Measurements from ENCODE around the gene USP2. TPM values are rescaled to one million over a fixed set of nuclear protein-coding genes. Genes with fewer than 3 reads are reported as not detected.

The USP2 gene
- total RNA-seq, 1 donor from 2014 or later, result 6.7 TPM

DNA sequence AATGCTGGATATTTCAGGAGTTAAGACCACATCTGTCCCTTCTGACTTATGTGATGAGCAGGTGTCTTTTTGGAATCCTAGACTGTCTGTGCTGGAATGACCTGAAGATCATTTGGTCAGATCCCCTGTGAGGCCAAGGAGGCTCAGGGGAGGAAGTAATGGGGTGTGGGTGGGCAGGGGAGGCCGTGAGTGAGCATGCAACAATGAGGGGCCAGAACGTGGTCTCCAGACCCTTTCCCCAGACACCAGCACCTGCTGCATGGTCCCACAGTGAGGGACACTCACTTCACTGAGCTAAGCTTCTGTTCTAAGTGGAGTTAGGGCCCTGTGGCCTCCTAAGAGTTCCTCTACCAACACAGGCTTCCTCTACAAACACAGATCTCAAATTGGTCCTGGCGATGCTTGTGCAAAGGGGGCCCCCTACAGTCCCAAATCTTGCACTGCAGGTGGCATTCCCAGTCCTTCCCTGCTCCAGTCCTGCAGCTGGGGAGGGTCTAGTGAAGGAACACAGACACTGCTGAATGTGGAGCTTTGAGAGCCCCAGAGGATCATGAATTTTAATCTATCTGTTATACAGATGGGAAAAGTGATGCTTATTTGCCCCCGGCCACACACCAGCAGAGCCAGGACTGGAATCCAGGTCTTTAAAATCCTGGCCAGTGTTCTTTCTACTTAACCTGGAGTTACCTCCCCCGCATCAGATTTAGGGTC is 7.4 kb downstream of the USP2 start:
- DNase-seq (ENCODE audit: low read depth) (peak; percentile 34), FAIRE-seq (no peak)
- Histone ChIP-seq H3K9me3 (ENCODE audit: insufficient read depth, low read depth, low read length) (no peaks in the 10 kb centered on the region), H3K36me3 (ENCODE audit: insufficient read depth, low read length) (no peaks in the 10 kb centered on the region), H3K79me2 (ENCODE audit: insufficient read depth, low read length) (no peaks in the 10 kb centered on the region), H4K20me1 (ENCODE audit: insufficient read depth, low read length) (no peaks in the 10 kb centered on the region), H3K27me3 (ENCODE audit: insufficient read depth, low read length) (no peaks in the 10 kb centered on the region), H3K4me3 (ENCODE audit: insufficient read depth, low read depth, low read length) (no peak overlapping the region), H2AFZ (ENCODE audit: low read depth, low read length) (no peak overlapping the region), H3K4me2 (ENCODE audit: low read length) (no peak overlapping the region), H3K9ac (ENCODE audit: low read length) (no peak overlapping the region), H3K27ac (ENCODE audit: low read depth, low read length) (no peak overlapping the region), H3K4me1 (ENCODE audit: insufficient read depth, low read length) (peaks cover 18% of the 10 kb centered on the region)
- H3K9me3 Mint-ChIP-seq (ENCODE audit: unreplicated experiment), result peaks cover under 1% of the 10 kb centered on the region
- peaks cover 10% of the 10 kb centered on the region for H3K27me3 Mint-ChIP-seq (ENCODE audit: low read depth, unreplicated experiment)
- no peak overlapping the region for H3K4me3 Mint-ChIP-seq (ENCODE audit: unreplicated experiment)
- H3K36me3 Mint-ChIP-seq (ENCODE audit: low read depth, unreplicated experiment), result no peaks in the 10 kb centered on the region
- no peak overlapping the region for H3K27ac Mint-ChIP-seq (ENCODE audit: unreplicated experiment)
- peaks cover 16% of the 10 kb centered on the region for H3K4me1 Mint-ChIP-seq (ENCODE audit: low read depth, unreplicated experiment)
- no peak for TF ChIP-seq EZH2 (IDR thresholded peaks at IDR 0.05; ENCODE audit: insufficient read depth, low read length)
- TF ChIP-seq, protein P1, sequence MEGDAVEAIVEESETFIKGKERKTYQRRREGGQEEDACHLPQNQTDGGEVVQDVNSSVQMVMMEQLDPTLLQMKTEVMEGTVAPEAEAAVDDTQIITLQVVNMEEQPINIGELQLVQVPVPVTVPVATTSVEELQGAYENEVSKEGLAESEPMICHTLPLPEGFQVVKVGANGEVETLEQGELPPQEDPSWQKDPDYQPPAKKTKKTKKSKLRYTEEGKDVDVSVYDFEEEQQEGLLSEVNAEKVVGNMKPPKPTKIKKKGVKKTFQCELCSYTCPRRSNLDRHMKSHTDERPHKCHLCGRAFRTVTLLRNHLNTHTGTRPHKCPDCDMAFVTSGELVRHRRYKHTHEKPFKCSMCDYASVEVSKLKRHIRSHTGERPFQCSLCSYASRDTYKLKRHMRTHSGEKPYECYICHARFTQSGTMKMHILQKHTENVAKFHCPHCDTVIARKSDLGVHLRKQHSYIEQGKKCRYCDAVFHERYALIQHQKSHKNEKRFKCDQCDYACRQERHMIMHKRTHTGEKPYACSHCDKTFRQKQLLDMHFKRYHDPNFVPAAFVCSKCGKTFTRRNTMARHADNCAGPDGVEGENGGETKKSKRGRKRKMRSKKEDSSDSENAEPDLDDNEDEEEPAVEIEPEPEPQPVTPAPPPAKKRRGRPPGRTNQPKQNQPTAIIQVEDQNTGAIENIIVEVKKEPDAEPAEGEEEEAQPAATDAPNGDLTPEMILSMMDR (IDR thresholded peaks at IDR 0.05; ENCODE audit: insufficient read depth, low read depth, low read length), result peak; percentile 90

DNA sequence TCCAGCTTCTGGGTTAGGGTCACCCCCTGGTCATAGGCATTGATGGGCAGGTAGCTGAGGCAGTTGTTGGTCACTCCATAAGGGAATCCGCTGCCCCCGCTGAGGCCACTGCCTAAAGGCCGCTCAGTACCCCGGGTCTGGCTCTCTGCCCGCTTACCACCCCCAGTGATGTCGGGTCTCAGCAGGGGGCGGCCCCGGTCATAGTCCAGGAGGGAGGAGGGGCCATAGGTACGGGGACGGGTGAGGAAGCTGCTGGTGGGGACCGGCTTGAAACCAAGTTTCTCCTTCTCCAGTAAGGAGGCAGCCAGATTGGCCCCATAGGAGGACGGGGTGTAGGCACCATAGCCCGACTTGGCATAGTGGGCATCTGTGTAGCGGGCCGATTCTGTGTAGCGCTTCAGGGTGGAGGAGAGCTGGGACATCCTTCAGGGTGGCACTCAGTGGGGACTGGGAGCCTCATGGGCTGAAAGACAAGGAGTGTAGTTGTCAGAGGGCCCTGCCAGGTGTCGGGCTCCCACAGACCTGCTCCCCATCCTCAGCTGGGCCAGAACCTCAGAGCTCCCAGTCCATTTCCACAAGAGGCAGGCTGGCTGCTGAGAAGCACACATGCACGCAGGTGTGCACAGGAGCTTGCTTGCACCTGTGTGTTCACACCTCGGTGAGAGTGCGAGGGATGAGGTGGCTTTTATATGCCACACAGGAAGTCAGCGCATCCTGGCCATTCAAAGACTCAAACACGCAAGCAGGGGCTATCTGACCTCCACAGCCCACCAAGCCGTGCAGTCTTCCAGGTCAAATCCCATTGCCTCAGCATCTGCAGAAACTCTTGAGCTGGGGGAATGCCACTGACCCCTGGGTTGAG is 8.2 kb downstream of the USP2 start:
- FAIRE-seq (no peak), DNase-seq (ENCODE audit: low read depth) (no peak)
- no peaks in the 10 kb centered on the region for H3K9me3 Mint-ChIP-seq (ENCODE audit: unreplicated experiment)
- no peak overlapping the region for H3K4me3 Mint-ChIP-seq (ENCODE audit: unreplicated experiment)
- H3K79me2 ChIP-seq (ENCODE audit: insufficient read depth, low read length), result no peaks in the 10 kb centered on the region
- H2AFZ ChIP-seq (ENCODE audit: low read depth, low read length), result no peak overlapping the region
- H3K27me3 ChIP-seq (ENCODE audit: insufficient read depth, low read length), result no peaks in the 10 kb centered on the region
- H3K9me3 ChIP-seq (ENCODE audit: insufficient read depth, low read depth, low read length), result no peaks in the 10 kb centered on the region
- no peak overlapping the region for H3K4me2 ChIP-seq (ENCODE audit: low read length)
- H3K27me3 Mint-ChIP-seq (ENCODE audit: low read depth, unreplicated experiment), result peaks cover 8% of the 10 kb centered on the region
- H3K4me1 Mint-ChIP-seq (ENCODE audit: low read depth, unreplicated experiment), result peaks cover 15% of the 10 kb centered on the region
- H3K36me3 ChIP-seq (ENCODE audit: insufficient read depth, low read length), result no peaks in the 10 kb centered on the region
- H3K36me3 Mint-ChIP-seq (ENCODE audit: low read depth, unreplicated experiment), result no peaks in the 10 kb centered on the region
- no peak overlapping the region for H3K27ac Mint-ChIP-seq (ENCODE audit: unreplicated experiment)
- no peak overlapping the region for H3K9ac ChIP-seq (ENCODE audit: low read length)
- no peaks in the 10 kb centered on the region for H4K20me1 ChIP-seq (ENCODE audit: insufficient read depth, low read length)
- no peak overlapping the region for H3K27ac ChIP-seq (ENCODE audit: low read depth, low read length)
- H3K4me3 ChIP-seq (ENCODE audit: insufficient read depth, low read depth, low read length), result no peak overlapping the region
- TF ChIP-seq, protein P1 (IDR thresholded peaks at IDR 0.05; ENCODE audit: insufficient read depth, low read depth, low read length), result no peak
- TF ChIP-seq EZH2 (IDR thresholded peaks at IDR 0.05; ENCODE audit: insufficient read depth, low read length), result no peak
- peaks cover 22% of the 10 kb centered on the region for H3K4me1 ChIP-seq (ENCODE audit: insufficient read depth, low read length)
